Measurements from ENCODE around the gene LDB2. TPM values are rescaled to one million over a fixed set of nuclear protein-coding genes. Genes with fewer than 3 reads are reported as not detected.

Gene LDB2
- total RNA-seq, 1 donor = 85.9 TPM

DNA sequence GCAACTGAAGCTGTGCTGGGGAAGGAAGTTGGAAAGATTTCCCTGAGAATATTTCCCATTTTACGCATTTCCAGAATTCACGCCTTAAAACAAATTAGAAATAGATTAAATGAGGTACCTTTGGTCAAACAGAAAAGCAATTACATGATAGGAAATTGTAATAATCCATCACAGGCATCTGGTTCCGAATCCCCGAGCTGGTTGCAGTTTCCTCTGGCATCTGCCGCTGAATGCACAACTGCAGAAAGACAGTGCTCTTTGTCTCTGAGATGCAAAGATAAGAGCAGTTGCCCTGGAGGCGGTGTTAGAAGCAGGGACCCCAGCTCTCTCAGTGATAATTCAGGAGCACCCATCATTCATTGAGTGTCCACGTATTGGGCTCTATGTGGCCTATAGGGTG, 224.4 kb downstream of the LDB2 start:
- no peak for DNase-seq (ENCODE audit: low read depth)
- no peak overlapping the region for H3K4me3 ChIP-seq (ENCODE audit: low read depth, low read length)
- TF ChIP-seq, protein P1, sequence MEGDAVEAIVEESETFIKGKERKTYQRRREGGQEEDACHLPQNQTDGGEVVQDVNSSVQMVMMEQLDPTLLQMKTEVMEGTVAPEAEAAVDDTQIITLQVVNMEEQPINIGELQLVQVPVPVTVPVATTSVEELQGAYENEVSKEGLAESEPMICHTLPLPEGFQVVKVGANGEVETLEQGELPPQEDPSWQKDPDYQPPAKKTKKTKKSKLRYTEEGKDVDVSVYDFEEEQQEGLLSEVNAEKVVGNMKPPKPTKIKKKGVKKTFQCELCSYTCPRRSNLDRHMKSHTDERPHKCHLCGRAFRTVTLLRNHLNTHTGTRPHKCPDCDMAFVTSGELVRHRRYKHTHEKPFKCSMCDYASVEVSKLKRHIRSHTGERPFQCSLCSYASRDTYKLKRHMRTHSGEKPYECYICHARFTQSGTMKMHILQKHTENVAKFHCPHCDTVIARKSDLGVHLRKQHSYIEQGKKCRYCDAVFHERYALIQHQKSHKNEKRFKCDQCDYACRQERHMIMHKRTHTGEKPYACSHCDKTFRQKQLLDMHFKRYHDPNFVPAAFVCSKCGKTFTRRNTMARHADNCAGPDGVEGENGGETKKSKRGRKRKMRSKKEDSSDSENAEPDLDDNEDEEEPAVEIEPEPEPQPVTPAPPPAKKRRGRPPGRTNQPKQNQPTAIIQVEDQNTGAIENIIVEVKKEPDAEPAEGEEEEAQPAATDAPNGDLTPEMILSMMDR (IDR thresholded peaks at IDR 0.05; ENCODE audit: insufficient read depth, low read length) = no peak

- no peak overlapping the region for H3K4me3 ChIP-seq (ENCODE audit: low read depth, low read length)
- DNase-seq (ENCODE audit: low read depth) = no peak
- TF ChIP-seq, protein P1 (IDR thresholded peaks at IDR 0.05; ENCODE audit: insufficient read depth, low read length) = no peak
Observed at GRCh38 chr4:16672421-16672820, 226.0 kb downstream of the LDB2 start.

- TF ChIP-seq, protein P1 (IDR thresholded peaks at IDR 0.05; ENCODE audit: insufficient read depth, low read length) = no peak
- no peak overlapping the region for H3K4me3 ChIP-seq (ENCODE audit: low read depth, low read length)
Observed at GRCh38 chr4:16671741-16672140, 226.7 kb downstream of the LDB2 start.

GRCh38 chr4:16670727-16671126, 227.7 kb downstream of the LDB2 start:
- TF ChIP-seq, protein P1 (IDR thresholded peaks at IDR 0.05; ENCODE audit: insufficient read depth, low read length) = no peak
- no peak overlapping the region for H3K4me3 ChIP-seq (ENCODE audit: low read depth, low read length)
- no peak for DNase-seq (ENCODE audit: low read depth)

More at GRCh38 chr4:16671741-16672140, 226.7 kb downstream of the LDB2 start:
- DNase-seq (ENCODE audit: low read depth) = no peak

- TF ChIP-seq, protein P1 (IDR thresholded peaks at IDR 0.05; ENCODE audit: insufficient read depth, low read length) = no peak
- peak; percentile 79 for DNase-seq (ENCODE audit: low read depth)
- no peak overlapping the region for H3K4me3 ChIP-seq (ENCODE audit: low read depth, low read length)
Observed at GRCh38 chr4:16669036-16669435, 229.4 kb downstream of the LDB2 start.

DNA sequence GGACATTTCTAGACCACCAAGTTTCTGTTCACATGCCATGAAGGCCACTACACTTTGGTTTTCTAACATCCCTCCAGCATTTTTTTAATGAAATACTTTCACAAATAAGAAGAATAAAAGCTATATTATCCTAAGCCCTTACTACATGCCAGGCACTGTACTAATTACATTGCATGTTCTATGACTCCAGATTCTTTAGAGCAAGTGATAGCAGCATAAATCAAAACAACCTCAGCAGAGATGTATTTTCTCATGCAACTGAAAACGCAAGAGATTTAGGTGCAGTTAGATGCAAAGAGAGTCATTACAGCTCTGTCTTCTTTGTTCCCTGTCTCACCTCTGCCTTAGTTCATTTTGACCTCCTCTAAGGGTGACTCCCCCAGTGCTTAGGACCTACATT, 230.0 kb downstream of the LDB2 start:
- no peak for DNase-seq (ENCODE audit: low read depth)
- TF ChIP-seq, protein P1 (IDR thresholded peaks at IDR 0.05; ENCODE audit: insufficient read depth, low read length) = no peak
- H3K4me3 ChIP-seq (ENCODE audit: low read depth, low read length) = no peak overlapping the region

DNA sequence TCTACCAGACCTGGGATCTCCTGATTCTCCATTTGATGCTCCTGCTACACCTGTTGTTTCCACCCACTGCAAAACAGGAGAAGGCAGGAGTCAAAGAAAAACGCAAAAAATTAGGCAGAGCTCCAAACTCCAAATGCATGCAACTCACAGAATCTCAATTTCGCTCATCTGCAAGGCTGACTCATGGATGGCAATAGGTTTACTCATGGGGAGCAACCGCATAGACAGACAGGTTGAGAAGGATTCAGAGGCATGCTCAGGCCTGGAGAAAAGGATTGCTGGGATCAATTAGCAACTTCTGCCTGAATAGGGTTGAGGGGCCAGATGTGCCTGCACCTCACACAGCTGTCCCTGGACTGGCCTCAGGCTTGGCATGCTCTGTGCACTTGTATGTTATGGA, 231.0 kb downstream of the LDB2 start:
- TF ChIP-seq, protein P1 (IDR thresholded peaks at IDR 0.05; ENCODE audit: insufficient read depth, low read length) = no peak
- no peak overlapping the region for H3K4me3 ChIP-seq (ENCODE audit: low read depth, low read length)
- peak; percentile 74 for DNase-seq (ENCODE audit: low read depth)
